ENCODE results near the gene KRT2. TPM values are rescaled to one million over a fixed set of nuclear protein-coding genes. Genes with fewer than 3 reads are reported as not detected.

Gene KRT2
- total and polyA plus RNA-seq, 2 donors (not counting 3 experiments of a cell fraction or from before 2014, with no cell fraction given), result not detected

- H3K9ac ChIP-seq (replicated peaks; ENCODE audit: extremely low read depth, insufficient read depth, low read length), result no peak overlapping the region
- no peak overlapping the region for H2AFZ ChIP-seq (ENCODE audit: low read depth, low read length)
- H3K4me2 ChIP-seq (ENCODE audit: insufficient read depth, low read length), result no peak overlapping the region
- FAIRE-seq, result no peak
- dilution Hi-C loops (cut with MboI; ENCODE audit: extremely low pct_ligation_motif_present, low sequenced_read_pairs) (no loop called here), intact Hi-C loops (cut with micrococcal nuclease) (no loop called here)
- no peaks in the 10 kb centered on the region for H3K4me1 ChIP-seq (ENCODE audit: control insufficient read depth, extremely low read depth, insufficient read depth, low read length)
- H3K27ac ChIP-seq (ENCODE audit: insufficient read depth, low read depth, low read length), result no peak overlapping the region
- H4K20me1 ChIP-seq (replicated peaks; ENCODE audit: control insufficient read depth, extremely low read depth, insufficient read depth, low read length), result no peaks in the 10 kb centered on the region
- no peak overlapping the region for H3K4me3 ChIP-seq (replicated peaks in 1 of 3; ENCODE audit: insufficient read depth in 1 of 3, low read depth in 1 of 3, low read length in 3 of 3)
- H3K9me1 ChIP-seq (replicated peaks; ENCODE audit: control insufficient read depth, extremely low read depth, insufficient read depth, low read length), result no peaks in the 10 kb centered on the region
- no peak for TF ChIP-seq POLR2A (IDR thresholded peaks at IDR 0.05; ENCODE audit: low read depth, low read length)
- TF ChIP-seq FOS (IDR thresholded peaks at IDR 0.05; ENCODE audit: borderline replicate concordance, insufficient read depth, low read length), result no peak
- TF ChIP-seq GATA2 (IDR thresholded peaks at IDR 0.05; ENCODE audit: insufficient read depth, insufficient read length, low read depth, low read length), result no peak
- TF ChIP-seq, protein P1, sequence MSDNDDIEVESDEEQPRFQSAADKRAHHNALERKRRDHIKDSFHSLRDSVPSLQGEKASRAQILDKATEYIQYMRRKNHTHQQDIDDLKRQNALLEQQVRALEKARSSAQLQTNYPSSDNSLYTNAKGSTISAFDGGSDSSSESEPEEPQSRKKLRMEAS (IDR thresholded peaks at IDR 0.05; ENCODE audit: insufficient read depth, insufficient read length), result no peak
- TF ChIP-seq, protein P2, sequence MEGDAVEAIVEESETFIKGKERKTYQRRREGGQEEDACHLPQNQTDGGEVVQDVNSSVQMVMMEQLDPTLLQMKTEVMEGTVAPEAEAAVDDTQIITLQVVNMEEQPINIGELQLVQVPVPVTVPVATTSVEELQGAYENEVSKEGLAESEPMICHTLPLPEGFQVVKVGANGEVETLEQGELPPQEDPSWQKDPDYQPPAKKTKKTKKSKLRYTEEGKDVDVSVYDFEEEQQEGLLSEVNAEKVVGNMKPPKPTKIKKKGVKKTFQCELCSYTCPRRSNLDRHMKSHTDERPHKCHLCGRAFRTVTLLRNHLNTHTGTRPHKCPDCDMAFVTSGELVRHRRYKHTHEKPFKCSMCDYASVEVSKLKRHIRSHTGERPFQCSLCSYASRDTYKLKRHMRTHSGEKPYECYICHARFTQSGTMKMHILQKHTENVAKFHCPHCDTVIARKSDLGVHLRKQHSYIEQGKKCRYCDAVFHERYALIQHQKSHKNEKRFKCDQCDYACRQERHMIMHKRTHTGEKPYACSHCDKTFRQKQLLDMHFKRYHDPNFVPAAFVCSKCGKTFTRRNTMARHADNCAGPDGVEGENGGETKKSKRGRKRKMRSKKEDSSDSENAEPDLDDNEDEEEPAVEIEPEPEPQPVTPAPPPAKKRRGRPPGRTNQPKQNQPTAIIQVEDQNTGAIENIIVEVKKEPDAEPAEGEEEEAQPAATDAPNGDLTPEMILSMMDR (IDR thresholded peaks at IDR 0.05; ENCODE audit: extremely low read depth in 1 of 2, insufficient read depth in 1 of 2, low read depth in 1 of 2, low read length in 2 of 2), result no peak
- no peak for TF ChIP-seq POLR2AphosphoS5 (IDR thresholded peaks at IDR 0.05; ENCODE audit: insufficient read depth, low read depth, low read length)
- TF ChIP-seq EZH2 (IDR thresholded peaks at IDR 0.05; ENCODE audit: borderline replicate concordance, low read depth, low read length, severe bottlenecking), result no peak
- TF ChIP-seq JUN (IDR thresholded peaks at IDR 0.05; ENCODE audit: borderline replicate concordance, insufficient read depth, insufficient read length, low read depth), result no peak
- no peak for TF ChIP-seq MYC (IDR thresholded peaks at IDR 0.05; ENCODE audit: low read depth, low read length)
- no peaks in the 10 kb centered on the region for H3K9me3 ChIP-seq (replicated peaks; ENCODE audit: control insufficient read depth, insufficient read depth, low read length)
- no peaks in the 10 kb centered on the region for H3K79me2 ChIP-seq (ENCODE audit: control insufficient read depth, insufficient read depth, low read length)
- H3K27me3 ChIP-seq (ENCODE audit: control insufficient read depth in 2 of 2, insufficient read depth in 2 of 2, low read length in 2 of 2), result peaks cover 5 to 8% of the 10 kb centered on the region in 2 experiments
- DNase-seq (ENCODE audit: low read depth, low spot score), result no peak
- ChIA-PET POLR2A (no interaction called here), CTCF (no interaction called here)
- H3K36me3 ChIP-seq (ENCODE audit: control insufficient read depth in 2 of 2, extremely low read depth in 1 of 2, insufficient read depth in 2 of 2, low read length in 2 of 2), result no peaks in the 10 kb centered on the region
- no TSS peak for BruUV-seq (replicated peaks)
Measured at GRCh38 chr12:52631676-52632459, 20.1 kb downstream of the KRT2 start.

All from endothelial cell of umbilical vein (primary cell).